SK-N-SH (cell line): Measurements from ENCODE around the gene TMEM200C. TPM values are rescaled to one million over a fixed set of nuclear protein-coding genes. Genes with fewer than 3 reads are reported as not detected.

Source experiments
- CTCF ChIA-PET: fragments of 300-600, 350-600 bp; formaldehyde crosslinking; extraction: SDS; loops from one replicate; lab custom pipeline; 2021; lab: Yijun Ruan, JAX
- POLR2A ChIA-PET: fragments of 350-600 bp; sonication (Branson Sonifier 250); formaldehyde crosslinking; extraction: SDS; loops from one replicate; lab custom pipeline; 2020; ENCODE audit warnings: antibody characterized with exemption, inconsistent platforms; lab: Yijun Ruan, JAX
- DNase-seq: peaks from one replicate; pipeline ENCODE4 v3.0.0; 2012
- H2AFZ ChIP-seq: fragments of 200-600 bp; sonication (generic); 2 replicates; pipeline ENCODE4 v1.8.1; 2016; ENCODE audit warnings: antibody characterized with exemption, mild to moderate bottlenecking, low read depth
- H3F3A ChIP-seq: fragments of 200-600 bp; sonication (generic); replicated peaks from 2 replicates; pipeline ENCODE3; 2016; ENCODE audit warnings: antibody characterized with exemption, mild to moderate bottlenecking; ENCODE audit not compliant: insufficient read depth
- H3K27ac ChIP-seq, 2 experiments: fragments of 200-500 bp in 1 of 2; fragments of 200-600 bp in 1 of 2; sonication (Bioruptor generic) in 1 of 2; sonication (generic), shearing (Covaris generic) in 1 of 2; 2 replicates each; pipeline versions ENCODE4 v1.5.1 to v1.6.1; 2014 to 2016; ENCODE audit warnings: low read depth in 2 of 2, inconsistent platforms in 1 of 2, low read length in 1 of 2, mild to moderate bottlenecking in 1 of 2, mixed read lengths in 1 of 2
- H3K27me3 ChIP-seq: fragments of 200-600 bp; sonication (generic), shearing (Covaris generic); 2 replicates; pipeline ENCODE4 v1.6.1; 2016; ENCODE audit warnings: mixed run types; ENCODE audit not compliant: insufficient read depth
- H3K36me3 ChIP-seq, 2 experiments: fragments of 200-500 bp in 1 of 2; fragments of 200-600 bp in 1 of 2; sonication (Bioruptor generic) in 1 of 2; sonication (generic) in 1 of 2; replicated peaks in 1 of 2; 2 replicates each; pipeline versions ENCODE3 to v1.5.1; 2014 to 2016; ENCODE audit warnings: low read length in 1 of 2, mild to moderate bottlenecking in 1 of 2; ENCODE audit not compliant: insufficient read depth in 2 of 2, control insufficient read depth in 1 of 2
- H3K4me1 ChIP-seq, 2 experiments: fragments of 200-500 bp in 1 of 2; fragments of 200-600 bp in 1 of 2; sonication (Bioruptor generic) in 1 of 2; sonication (generic), shearing (Covaris generic) in 1 of 2; 2 replicates each; pipeline versions ENCODE4 v1.5.1 to v1.6.1; 2014 to 2016; ENCODE audit warnings: low read depth in 1 of 2, low read length in 1 of 2, mixed run types in 1 of 2; ENCODE audit not compliant: insufficient read depth in 2 of 2, control insufficient read depth in 1 of 2
- H3K4me2 ChIP-seq: fragments of 200-600 bp; sonication (generic), shearing (Covaris generic); 2 replicates; pipeline ENCODE4 v1.6.1; 2017; ENCODE audit warnings: mixed run types
- H3K4me3 ChIP-seq, 2 experiments: fragments of 200-500 bp in 1 of 2; fragments of 200-600 bp in 1 of 2; sonication (Bioruptor generic) in 1 of 2; sonication (generic), shearing (Covaris generic) in 1 of 2; 2 replicates each; pipeline versions ENCODE4 v1.5.1 to v1.8.1; 2014 to 2016; ENCODE audit warnings: low read depth in 2 of 2, inconsistent platforms in 1 of 2, low read length in 1 of 2, mild to moderate bottlenecking in 1 of 2, mixed read lengths in 1 of 2, moderate library complexity in 1 of 2
- H3K79me2 ChIP-seq: fragments of 200-600 bp; sonication (generic); 2 replicates; pipeline ENCODE4 v1.8.1; 2017; ENCODE audit warnings: mild to moderate bottlenecking; ENCODE audit not compliant: insufficient read depth
- H3K9ac ChIP-seq: fragments of 200-600 bp; sonication (generic); 2 replicates; pipeline ENCODE4 v1.6.1; 2017; ENCODE audit warnings: mixed run types
- H3K9me2 ChIP-seq: fragments of 200-600 bp; sonication (generic); 2 replicates; pipeline ENCODE4 v1.6.1; 2017; ENCODE audit warnings: mixed run types
- H3K9me3 ChIP-seq: fragments of 200-600 bp; sonication (generic); 2 replicates; pipeline ENCODE4 v1.6.1; 2017; ENCODE audit warnings: mixed run types, mild to moderate bottlenecking, moderate library complexity
- H4K20me1 ChIP-seq: fragments of 200-600 bp; sonication (generic); 2 replicates; pipeline ENCODE4 v1.6.1; 2017; ENCODE audit warnings: mild to moderate bottlenecking, mixed run types; ENCODE audit not compliant: insufficient read depth
- CHD2 ChIP-seq: fragments of 150-350 bp; IDR thresholded peaks from 2 replicates; pipeline ENCODE4 v1.6.1; 2018; ENCODE audit warnings: low read length; ENCODE audit not compliant: partially characterized antibody
- CTCF ChIP-seq: fragments of 200-600 bp; sonication (generic); IDR thresholded peaks from 2 replicates; pipeline ENCODE4 v1.6.1; 2017; ENCODE audit warnings: antibody characterized with exemption, mild to moderate bottlenecking, moderate library complexity
- ELF1 ChIP-seq: IDR thresholded peaks from 2 replicates; pipeline ENCODE4 v1.4.0; 2012
- EP300 ChIP-seq, 2 experiments: IDR thresholded peaks; 2 replicates each; pipeline versions ENCODE4 v1.4.0 to v1.6.1; 2012; ENCODE audit warnings: borderline replicate concordance in 1 of 2, low read depth in 1 of 2, low read length in 1 of 2
- GATA2 ChIP-seq: sonication (generic); formaldehyde crosslinking; IDR thresholded peaks from 2 replicates; pipeline ENCODE4 v1.5.0; 2020; ENCODE audit warnings: mild to moderate bottlenecking, missing genetic modification reagents
- MXI1 ChIP-seq: IDR thresholded peaks from 2 replicates; pipeline ENCODE4 v1.6.1; 2012; ENCODE audit warnings: mild to moderate bottlenecking, low read depth, low read length, improper control_type of control experiment
- POLR2AphosphoS5 ChIP-seq: IDR thresholded peaks from 2 replicates; pipeline ENCODE4 v1.6.1; 2012; ENCODE audit warnings: low read depth, low read length
- SMC3 ChIP-seq: IDR thresholded peaks from 2 replicates; pipeline ENCODE4 v1.6.1; 2012; ENCODE audit warnings: low read depth, low read length, improper control_type of control experiment
- TAF1 ChIP-seq: IDR thresholded peaks from 2 replicates; pipeline ENCODE4 v1.6.1; 2012; ENCODE audit warnings: low read depth, mild to moderate bottlenecking, low read length, moderate library complexity, borderline replicate concordance
- YY1 ChIP-seq: IDR thresholded peaks from 2 replicates; pipeline ENCODE4 v1.4.0; 2012; ENCODE audit warnings: low read depth, mild to moderate bottlenecking
- WGBS: methylation state at CpG from one replicate; pipeline ENCODE4 v1.1.6; 2017; ENCODE audit warnings: low lambda C conversion rate; 5-methylcytosine and 5-hydroxymethylcytosine counted together
- polyA plus RNA-seq, 3 experiments: library from polyadenylated mRNA; depleted of rRNA; stranded (reverse); fragments of >200 nt; gene quantifications; 2 replicates each; pipeline ENCODE4 v1.2.3, GENCODE V29; 2012
- TF ChIP-seq, protein P1 (sequence below): IDR thresholded peaks from 2 replicates; pipeline ENCODE4 v1.4.0; 2012; ENCODE audit warnings: low read depth, borderline replicate concordance
- TF ChIP-seq, protein P2 (sequence below): IDR thresholded peaks from 2 replicates; pipeline ENCODE4 v1.6.1; 2012; ENCODE audit warnings: mild to moderate bottlenecking, low read depth, low read length, moderate library complexity

Gene TMEM200C
- polyA plus RNA-seq, 1 of the 3 experiments (the other 2 are of a cell fraction) = not detected

GRCh38 chr18:5872886-5873285 is 22.4 kb downstream of the TMEM200C start:
- 39% methylated on average over 2 of the region's 3 CpGs for WGBS
- no peak overlapping the region for H2AFZ ChIP-seq
- no peak overlapping the region for H3K27ac ChIP-seq
- no peaks in the 10 kb centered on the region for H3F3A ChIP-seq
- H3K9me3 ChIP-seq = no peaks in the 10 kb centered on the region
- no peaks in the 10 kb centered on the region for H3K36me3 ChIP-seq
- ChIA-PET CTCF (no interaction called here), POLR2A (no interaction called here)
- H3K79me2 ChIP-seq = no peaks in the 10 kb centered on the region
- H3K4me2 ChIP-seq = no peak overlapping the region
- no peaks in the 10 kb centered on the region for H3K27me3 ChIP-seq
- H3K9ac ChIP-seq = no peak overlapping the region
- H3K4me1 ChIP-seq = no peaks in the 10 kb centered on the region
- no peak for TF ChIP-seq POLR2AphosphoS5
- no peaks in the 10 kb centered on the region for H4K20me1 ChIP-seq
- no peak for DNase-seq
- H3K9me2 ChIP-seq = no peaks in the 10 kb centered on the region
- no peak overlapping the region for H3K4me3 ChIP-seq

DNA sequence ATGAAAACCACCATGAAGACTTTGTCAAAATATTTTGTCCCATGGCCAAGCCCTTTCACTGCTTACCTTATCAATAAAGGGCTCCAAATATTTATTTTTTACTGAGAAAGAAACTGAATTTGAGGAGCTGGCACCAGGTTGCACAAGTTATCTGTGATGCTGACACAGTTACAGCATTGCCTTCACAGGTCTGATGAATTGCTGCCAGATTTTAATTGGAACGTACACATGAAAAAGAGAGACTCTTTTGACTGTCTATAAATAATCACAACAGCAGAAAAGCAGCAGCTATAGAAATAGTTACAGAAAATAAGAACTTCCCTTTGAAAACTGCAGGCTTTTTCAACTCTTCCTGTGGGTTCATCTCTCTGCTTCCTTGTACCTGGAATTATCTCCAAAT is 23.9 kb downstream of the TMEM200C start:
- Histone ChIP-seq H3K27ac (no peak overlapping the region), H2AFZ (no peak overlapping the region), H3K9ac (no peak overlapping the region), H3K79me2 (no peaks in the 10 kb centered on the region), H4K20me1 (no peaks in the 10 kb centered on the region), H3F3A (no peaks in the 10 kb centered on the region), H3K36me3 (no peaks in the 10 kb centered on the region), H3K9me3 (no peaks in the 10 kb centered on the region), H3K4me3 (no peak overlapping the region), H3K27me3 (no peaks in the 10 kb centered on the region), H3K4me2 (no peak overlapping the region), H3K4me1 (no peaks in the 10 kb centered on the region), H3K9me2 (no peaks in the 10 kb centered on the region)
- TF ChIP-seq, protein P1, sequence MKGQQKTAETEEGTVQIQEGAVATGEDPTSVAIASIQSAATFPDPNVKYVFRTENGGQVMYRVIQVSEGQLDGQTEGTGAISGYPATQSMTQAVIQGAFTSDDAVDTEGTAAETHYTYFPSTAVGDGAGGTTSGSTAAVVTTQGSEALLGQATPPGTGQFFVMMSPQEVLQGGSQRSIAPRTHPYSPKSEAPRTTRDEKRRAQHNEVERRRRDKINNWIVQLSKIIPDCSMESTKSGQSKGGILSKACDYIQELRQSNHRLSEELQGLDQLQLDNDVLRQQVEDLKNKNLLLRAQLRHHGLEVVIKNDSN = no peak
- TF ChIP-seq ELF1 (no peak), EP300 (IDR thresholded peaks at IDR 0.05; ENCODE audit: borderline replicate concordance in 1 of 2, low read depth in 1 of 2, low read length in 1 of 2) (no peak), CTCF (no peak), CHD2 (no peak), MXI1 (no peak), YY1 (no peak), TAF1 (no peak), SMC3 (no peak), GATA2 (CRISPR knock-in tag) (no peak), POLR2AphosphoS5 (no peak)
- TF ChIP-seq, protein P2, sequence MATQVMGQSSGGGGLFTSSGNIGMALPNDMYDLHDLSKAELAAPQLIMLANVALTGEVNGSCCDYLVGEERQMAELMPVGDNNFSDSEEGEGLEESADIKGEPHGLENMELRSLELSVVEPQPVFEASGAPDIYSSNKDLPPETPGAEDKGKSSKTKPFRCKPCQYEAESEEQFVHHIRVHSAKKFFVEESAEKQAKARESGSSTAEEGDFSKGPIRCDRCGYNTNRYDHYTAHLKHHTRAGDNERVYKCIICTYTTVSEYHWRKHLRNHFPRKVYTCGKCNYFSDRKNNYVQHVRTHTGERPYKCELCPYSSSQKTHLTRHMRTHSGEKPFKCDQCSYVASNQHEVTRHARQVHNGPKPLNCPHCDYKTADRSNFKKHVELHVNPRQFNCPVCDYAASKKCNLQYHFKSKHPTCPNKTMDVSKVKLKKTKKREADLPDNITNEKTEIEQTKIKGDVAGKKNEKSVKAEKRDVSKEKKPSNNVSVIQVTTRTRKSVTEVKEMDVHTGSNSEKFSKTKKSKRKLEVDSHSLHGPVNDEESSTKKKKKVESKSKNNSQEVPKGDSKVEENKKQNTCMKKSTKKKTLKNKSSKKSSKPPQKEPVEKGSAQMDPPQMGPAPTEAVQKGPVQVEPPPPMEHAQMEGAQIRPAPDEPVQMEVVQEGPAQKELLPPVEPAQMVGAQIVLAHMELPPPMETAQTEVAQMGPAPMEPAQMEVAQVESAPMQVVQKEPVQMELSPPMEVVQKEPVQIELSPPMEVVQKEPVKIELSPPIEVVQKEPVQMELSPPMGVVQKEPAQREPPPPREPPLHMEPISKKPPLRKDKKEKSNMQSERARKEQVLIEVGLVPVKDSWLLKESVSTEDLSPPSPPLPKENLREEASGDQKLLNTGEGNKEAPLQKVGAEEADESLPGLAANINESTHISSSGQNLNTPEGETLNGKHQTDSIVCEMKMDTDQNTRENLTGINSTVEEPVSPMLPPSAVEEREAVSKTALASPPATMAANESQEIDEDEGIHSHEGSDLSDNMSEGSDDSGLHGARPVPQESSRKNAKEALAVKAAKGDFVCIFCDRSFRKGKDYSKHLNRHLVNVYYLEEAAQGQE = no peak
- CTCF ChIA-PET = interaction anchor here (1.2 to 2.0 kb wide), 4 partner anchors 8 to 1167 kb away, joined by 3 to 8 read pairs (median 4); no protein-coding TSS in a partner anchor
- WGBS = 15% methylated on average over 1 of the region's 1 CpG
- POLR2A ChIA-PET = no interaction called here
- DNase-seq = no peak
